Activated CD4-positive, alpha-beta T cell treated with anti-CD3 and anti-CD28 coated beads for 24 hours (primary cell): ENCODE measurements around the gene SCYL2.

Experiments
- DNase-seq, 2 donors: peaks; one replicate each; pipeline ENCODE4 v3.0.0-alpha.2; 2020; ENCODE audit warnings: low read depth in 2 of 2

Gene SCYL2

DNA sequence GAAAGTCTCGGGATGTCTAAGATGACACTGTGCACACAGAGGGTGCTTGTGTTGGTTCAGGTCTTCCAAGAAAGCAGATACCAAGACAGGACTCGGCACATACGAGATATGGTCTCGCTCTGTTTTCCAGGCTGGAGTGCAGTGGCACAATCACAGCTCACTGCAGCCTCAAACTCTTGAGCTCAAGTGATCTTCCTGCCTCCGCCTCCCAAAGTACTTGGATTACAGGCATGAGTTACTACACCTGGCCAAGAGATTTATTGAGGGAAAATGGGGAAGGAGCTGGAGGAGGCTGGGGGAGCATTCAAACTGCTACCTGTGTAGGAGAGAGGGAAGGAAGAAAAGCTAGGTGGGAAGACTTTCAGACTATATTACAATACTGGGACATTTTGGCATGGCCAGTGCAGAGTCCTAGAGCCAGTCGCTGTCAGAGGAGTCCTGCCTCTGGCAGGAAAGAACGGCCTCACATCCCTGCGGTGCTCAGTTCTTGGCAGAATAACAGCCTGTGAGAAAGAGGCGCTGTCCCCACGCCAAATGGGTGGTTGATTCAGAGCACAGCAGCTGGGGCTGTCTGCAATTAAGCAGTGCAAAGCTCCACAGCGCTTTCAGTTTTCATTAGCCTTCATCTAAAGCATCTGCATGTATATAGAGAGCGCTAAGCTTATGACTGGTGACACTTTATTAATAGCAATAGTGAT, 108.2 kb downstream of the SCYL2 start:
- no peak for DNase-seq

DNA sequence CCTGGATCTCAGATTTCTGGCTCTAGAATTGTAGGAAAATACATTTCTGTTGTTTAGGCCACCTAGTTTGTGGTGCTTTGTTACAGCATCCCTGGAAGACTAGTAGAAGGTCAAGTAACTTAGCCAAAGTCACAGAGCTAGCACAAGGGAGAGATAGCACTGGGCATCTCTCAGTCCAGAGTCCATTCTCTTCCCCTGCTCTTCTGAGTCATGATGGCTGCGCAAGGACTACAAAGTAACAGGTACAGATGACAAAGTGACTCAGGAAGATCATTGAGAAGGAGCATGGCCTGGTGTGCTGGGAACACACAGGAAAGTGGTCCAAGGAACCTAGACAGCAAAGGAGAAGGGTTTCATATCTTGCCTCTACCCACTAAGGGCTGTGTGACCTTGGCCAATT, 109.2 kb downstream of the SCYL2 start:
- DNase-seq = no peak

DNA sequence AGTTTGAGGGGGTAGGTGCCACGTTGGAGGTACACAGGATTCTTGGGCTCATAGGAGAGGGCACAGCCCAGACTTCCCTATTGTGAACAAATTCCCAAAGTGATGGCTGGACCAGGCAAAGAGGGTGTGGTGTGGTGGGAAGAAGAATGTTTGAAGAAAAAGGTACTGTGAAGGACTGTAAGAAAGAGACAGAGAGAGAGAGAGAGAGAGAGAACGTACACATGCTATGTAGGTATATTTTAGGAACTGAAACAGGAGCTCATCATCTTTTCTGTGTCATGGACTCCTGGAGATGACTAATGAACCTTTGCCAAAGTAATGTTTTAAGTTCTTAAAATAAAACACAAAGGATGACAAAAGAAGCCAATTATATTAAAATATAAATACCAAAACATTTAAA, 114.4 kb downstream of the SCYL2 start:
- DNase-seq = no peak

DNA sequence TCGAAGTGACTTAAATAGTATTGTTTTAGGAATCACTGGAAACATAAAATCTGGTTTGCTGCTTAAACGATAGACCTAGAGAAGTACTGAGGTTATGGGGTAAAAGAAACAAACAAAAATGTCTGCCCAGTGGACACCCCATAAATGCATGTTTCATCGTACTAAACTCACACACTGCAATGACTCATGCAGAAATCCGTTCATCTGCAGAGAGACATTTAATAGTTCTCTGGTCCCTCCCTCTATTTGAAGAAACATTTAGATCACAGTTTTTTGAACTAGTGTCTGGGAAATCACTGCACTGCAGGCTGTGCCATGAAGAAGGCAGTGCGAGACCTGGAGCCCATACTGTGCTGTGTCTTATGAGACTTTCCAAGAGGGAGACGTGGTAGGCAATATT, 115.4 kb downstream of the SCYL2 start:
- DNase-seq = no peak

DNA sequence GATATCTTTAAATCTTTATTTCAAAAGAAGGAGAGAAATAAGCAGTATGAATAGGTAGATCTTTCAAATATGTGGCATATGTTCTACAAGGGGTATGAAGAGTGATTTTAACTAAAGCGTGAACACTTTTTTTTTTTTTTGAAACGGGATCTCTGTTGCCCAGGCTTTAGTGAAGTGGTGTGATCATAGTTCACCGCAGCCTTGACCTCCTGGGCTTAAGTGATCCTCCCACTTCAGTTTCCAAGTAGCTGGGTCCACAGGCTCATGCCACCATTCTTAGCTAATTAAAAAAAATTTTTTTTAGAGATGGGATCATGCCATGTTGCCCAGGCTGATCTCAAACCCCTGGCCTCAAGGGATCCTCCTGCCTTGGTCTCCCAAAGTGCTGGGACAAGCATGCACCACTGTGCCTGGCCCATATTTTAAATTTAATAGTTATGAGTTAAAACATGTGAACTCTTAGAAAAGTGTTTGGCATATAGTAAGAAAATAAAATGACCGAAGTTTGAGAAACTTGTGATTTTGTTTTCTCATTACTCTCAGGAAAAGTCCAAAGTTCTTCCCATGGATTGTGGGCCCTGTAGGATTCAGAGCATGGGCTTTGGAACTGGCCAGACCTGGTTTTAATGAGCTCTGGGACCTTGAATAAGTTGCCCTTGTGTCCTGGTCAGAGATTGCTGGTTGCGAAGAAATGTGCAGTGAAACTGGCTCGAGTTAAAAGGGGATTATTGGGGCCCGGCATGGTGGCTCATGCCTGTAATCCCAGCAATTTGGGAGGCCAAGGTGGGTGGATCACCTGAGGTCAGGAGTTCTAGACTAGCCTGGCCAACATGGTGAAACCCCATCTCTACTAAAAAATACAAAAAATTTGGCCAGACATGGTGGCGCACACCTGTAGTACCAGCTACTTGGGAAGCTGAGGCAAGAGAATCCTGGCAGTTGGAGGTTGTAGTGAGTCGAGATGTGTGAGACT, 116.9 kb downstream of the SCYL2 start:
- DNase-seq = no peak

DNA sequence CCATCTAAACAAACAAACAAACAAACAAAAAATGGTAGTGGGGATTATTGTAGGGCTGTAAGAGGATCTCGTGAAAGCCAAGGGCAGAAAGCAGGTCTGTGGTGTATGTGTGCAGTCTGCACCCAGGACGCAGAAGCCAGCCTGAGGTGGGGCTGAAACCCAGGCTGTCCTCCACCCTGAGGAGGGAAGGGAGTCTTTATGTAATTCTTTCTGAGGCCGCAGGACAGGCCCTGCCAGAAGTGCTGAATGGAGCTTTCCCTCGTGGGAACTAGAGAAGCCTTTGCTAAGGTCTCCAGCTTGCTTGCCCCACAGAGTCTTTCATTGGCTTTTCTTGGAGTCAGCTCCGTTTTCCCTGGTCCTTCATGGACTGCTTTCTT, 117.6 kb downstream of the SCYL2 start:
- no peak for DNase-seq

DNA sequence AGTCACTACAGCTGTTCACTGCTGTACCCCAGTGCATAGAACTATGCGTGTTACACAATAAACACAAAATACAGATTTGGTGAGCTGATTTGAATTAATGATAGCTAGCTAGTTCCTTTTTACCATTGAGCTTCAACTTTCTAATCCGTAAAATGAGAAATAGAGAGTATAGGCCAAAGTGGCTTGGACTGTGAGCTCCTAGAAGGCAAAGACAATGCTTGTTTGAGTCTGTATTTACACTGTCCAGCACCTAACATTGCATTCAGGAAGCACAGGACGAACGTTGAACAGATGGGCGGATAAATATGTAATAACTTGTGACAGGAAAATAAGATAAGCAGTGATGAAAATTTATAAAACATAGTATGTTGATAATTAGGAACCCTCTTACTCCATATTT, 121.4 kb downstream of the SCYL2 start:
- no peak for DNase-seq
